IPS-18c (cell line): ENCODE measurements around the gene MTPN.

ENCODE experiments used
- H3K4me3 ChIP-seq: 2 replicates; pipeline ENCODE4 v1.7.0; 2013; ENCODE audit warnings: low read depth, mild to moderate bottlenecking, low read length, moderate library complexity; ENCODE audit not compliant: insufficient read depth
- H3K9me3 ChIP-seq: one replicate; pipeline ENCODE4 v1.6.1; 2013; ENCODE audit warnings: mild to moderate bottlenecking, low read length, moderate library complexity; ENCODE audit not compliant: control insufficient read depth, insufficient read depth

The MTPN gene

DNA sequence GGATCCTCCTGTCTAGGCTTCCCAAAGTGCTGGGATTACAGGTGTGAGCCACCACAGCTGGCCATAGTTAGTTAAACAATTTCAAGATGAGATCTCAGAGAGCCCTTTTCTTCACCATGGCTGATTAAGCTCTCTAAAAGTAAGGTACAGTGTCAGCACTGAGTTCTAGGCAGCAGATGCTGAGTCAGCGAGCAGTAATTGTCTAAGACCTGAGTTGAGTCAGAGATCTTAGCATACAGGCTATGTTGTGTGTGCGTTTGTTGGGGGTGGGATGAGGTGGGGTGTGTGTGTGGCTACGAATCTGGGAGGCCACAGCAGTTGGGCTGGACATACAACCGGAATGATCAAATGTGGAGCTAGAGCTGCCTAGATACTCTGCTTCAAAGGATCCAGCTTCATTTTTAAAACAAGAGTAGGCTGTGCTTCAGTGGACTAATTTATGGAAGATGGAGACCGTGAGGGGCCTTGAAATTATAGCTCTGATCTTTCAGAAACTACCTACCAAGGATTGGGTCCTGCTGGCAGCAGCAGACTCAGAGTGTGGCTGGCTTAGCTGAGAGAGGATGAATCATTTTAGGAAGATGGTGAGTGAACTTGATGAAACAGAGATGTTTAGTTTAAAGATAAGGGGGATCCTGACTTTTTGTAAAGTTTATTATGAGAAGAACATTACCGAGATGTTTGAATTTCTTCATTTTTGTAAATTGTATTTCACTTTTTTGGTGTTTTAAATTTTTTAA, 17.5 kb upstream of the MTPN start:
- Histone ChIP-seq H3K9me3 (no peaks in the 10 kb centered on the region), H3K4me3 (no peak overlapping the region)

DNA sequence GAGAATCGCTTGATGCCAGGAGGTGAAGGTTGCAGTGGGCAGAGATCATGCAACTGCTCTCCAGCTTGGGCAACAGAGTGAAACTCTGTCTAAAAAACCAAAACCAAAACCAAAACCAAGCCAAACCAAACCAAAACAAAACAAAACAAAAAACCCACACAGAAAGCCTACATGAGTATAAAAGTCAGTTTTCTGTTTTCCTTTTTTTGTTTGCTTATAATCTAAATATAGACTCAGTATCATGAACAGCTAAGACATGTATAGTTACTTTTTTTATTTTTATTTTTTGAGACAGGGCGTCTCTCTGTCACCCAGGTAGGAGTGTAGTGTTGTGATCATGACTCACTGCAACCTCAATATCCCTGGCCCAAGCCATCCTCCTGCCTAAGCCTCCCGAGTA, 16.8 kb upstream of the MTPN start:
- H3K9me3 ChIP-seq = no peaks in the 10 kb centered on the region
- H3K4me3 ChIP-seq = no peak overlapping the region

DNA sequence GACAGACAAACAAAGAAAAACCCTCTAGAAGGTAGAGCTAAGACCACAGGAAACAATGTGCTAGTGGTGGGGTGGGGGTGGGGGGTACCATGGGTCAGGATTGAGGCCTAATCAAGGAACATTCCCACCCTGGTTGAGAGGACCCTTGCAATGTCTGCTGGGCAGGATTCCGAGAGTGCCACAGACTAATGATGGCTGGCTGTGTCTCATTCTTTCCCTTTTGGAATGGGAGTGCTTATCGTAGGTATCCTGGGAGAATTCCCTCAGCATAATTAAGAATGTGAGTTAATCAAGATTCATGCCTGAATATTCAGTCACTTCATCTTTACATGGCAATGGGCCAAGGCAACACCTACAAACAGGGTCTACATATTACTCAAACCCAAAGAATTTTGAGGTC, 14.7 kb upstream of the MTPN start:
- H3K4me3 ChIP-seq = no peak overlapping the region
- no peaks in the 10 kb centered on the region for H3K9me3 ChIP-seq

DNA sequence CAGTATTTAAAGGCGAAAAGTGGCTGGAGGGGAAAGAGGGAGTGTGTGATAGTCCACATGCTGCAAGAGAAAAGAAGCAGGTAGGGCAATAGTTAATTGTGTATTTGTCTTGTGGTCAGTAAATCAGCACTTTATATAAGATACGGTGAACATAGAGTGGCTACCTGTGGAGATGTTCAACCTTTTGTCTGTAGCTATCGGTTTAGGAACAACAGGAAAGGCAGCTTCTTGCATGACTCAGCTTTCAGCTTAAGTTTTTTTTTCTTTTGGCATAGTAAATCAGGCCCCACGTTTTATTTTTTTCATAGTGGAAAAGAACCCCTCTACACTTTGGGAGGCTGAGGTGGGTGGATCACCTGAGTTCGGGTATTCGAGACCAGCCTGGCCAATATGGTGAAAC, 14.2 kb upstream of the MTPN start:
- no peaks in the 10 kb centered on the region for H3K9me3 ChIP-seq
- H3K4me3 ChIP-seq = no peak overlapping the region

DNA sequence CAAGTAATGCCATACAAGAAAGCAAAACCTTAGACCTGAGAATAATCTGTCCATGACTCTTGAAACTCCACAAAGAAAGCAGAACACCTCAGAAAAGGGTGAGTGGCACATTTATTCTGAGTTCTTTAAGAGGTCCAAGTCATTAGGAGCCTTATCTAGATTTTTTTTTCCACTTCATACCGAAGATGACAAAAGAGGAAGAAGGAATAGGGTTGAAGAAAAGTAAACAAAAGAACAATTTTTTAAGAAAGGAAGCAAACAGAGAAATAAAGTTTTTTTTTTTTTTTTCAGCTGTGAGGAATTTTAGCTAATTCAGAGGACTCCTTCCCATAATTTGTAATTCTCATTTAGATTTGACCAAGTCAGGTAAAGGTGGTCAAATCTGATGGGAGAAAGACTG, 13.1 kb upstream of the MTPN start:
- H3K4me3 ChIP-seq = no peak overlapping the region

DNA sequence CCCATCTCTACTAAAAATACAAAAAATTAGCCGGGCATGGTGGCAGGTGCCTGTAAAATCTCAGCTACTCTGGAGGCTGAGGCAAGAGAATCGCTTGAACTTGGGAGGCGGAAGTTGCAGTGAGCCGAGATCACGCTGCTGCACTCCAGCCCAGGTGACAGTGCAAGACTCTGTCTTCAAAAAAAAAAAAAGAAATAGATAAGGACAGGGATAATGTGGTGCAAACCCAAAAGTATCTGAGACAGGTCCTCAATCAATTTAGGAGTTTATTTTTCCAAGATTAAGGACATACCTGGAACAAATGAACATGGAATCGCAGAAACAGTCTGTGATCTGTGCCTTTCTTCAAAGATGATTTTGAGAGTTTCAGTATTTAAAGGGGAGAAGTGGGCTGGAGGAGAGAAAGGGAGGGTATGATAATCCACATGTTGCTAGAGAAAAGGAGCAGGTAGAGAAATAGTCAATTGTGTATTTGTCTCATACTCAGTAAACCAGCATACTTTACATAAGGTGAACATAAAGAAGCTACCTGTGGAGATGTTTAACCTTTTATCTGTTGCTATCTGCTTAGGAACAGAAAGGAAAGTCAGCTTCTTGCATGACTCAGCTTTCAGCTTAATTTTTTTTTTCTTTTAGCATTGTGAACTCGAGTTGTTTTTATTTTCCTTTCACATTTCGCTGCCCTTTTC, 4.9 kb upstream of the MTPN start:
- no peak overlapping the region for H3K4me3 ChIP-seq
- no peaks in the 10 kb centered on the region for H3K9me3 ChIP-seq

More for the DNA sequence above, 13.1 kb upstream of the MTPN start:
- H3K9me3 ChIP-seq = no peaks in the 10 kb centered on the region

DNA sequence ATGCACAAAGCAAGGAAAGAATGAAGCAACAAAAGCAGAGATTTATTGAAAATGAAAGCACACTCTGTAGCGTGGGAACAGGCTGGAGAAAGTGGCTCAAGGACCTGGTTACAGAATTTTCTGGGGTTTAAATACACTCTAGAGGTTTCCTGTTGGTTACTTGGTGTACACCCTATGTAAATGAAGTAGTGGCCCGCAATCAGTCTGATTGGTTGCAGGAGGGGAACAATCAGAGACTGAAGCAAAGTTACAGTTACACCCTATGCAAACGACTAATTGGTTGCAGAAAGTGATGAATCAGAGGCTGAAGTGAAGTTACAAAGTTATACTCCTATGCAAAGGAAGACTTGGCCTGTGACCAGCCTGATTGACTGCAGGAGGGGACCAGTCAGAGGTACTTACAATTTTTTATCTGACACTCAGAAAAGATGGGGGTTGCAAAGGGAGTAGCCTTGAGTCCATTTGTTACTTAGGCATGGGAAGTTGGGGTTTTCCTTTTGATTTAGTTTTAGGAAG, 3.6 kb upstream of the MTPN start:
- H3K9me3 ChIP-seq = no peaks in the 10 kb centered on the region
- no peak overlapping the region for H3K4me3 ChIP-seq

DNA sequence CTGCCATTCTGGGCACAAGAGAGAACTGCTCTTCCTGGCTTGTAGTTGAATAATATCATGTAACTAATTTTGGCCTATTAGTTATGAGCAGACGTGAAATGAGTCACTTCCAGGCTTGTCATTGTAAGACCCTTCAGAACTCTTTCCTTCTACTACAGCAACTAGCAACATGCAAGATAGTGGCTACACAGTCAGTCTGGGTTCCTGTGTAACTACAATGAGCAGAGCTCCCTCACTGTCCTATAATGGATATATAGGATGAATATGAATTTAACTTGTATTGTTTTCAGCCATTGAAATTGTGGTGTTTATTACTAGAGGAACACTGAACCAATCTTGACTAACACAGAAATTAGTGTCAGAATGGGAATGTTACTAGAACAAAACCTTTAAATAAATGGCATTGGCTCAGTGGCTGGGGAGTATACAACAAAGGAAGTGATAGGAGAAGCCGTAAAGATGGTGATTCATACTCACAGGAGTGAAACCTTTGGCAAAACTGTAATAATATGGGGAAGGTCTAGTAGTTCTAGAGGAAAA, 2.9 kb upstream of the MTPN start:
- no peak overlapping the region for H3K4me3 ChIP-seq
- no peaks in the 10 kb centered on the region for H3K9me3 ChIP-seq

DNA sequence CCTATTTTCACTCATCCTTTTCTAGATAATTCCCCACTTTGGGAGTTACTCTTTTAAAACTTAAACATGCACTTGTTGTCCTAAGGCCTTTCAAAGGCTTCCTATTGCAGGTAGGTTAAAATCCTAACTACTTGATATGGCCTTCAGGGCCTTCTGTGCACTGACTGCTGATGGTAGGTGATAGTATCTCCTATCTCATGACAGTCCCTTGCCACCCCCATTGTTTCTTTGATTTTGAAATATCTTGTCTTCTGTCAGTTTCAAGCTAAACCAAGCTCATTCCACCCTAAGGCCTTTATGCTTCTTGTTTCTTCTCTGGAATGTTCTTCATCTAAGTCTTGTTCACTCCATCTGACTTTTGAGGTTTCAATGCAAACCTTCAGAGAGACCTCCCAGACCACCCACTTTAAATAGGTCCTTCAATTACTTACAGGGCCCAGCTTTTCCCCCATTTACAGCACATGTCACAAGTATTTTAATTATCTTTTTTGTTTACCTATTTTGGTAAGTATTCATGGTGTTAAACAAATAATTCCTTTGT, 2.4 kb upstream of the MTPN start:
- H3K4me3 ChIP-seq = no peak overlapping the region
- H3K9me3 ChIP-seq = no peaks in the 10 kb centered on the region

DNA sequence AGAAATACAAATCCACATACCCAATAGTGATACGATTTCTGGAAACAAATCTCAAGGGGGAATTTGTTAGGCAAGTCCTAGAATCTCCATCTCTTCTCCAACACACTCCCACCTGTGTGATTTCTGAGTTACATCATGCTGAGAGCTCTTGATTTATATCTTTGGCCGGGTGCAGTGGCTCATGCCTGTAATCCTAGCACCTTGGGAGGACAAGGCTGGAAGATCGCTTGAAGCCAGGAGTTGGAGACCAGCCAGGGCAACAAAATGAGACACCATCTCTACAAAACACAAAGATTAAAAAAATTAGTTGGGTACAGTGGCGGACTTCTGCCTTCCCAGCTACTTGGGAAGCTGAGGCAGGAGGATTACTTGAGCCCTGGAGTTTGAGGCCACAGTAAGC, 1.5 kb upstream of the MTPN start:
- Histone ChIP-seq H3K9me3 (no peaks in the 10 kb centered on the region), H3K4me3 (no peak overlapping the region)

DNA sequence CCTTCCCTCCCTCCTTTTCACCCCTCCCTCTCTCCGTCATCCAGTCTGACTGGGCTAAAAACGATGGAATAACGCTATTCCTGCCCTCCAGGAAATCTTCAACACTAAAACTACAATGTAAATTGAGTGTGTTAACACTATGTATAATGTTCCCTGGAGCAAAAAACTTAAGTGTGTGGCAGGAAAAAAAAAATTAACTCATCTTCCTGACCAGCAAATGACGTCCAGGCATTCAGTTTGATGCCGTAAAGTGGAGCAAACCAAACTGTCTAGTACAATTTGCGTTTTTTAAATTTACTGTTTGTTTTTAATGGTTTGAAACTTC, 545 bp upstream of the MTPN start:
- Histone ChIP-seq H3K4me3 (peak overlapping the region; percentile 94), H3K9me3 (no peaks in the 10 kb centered on the region)

DNA sequence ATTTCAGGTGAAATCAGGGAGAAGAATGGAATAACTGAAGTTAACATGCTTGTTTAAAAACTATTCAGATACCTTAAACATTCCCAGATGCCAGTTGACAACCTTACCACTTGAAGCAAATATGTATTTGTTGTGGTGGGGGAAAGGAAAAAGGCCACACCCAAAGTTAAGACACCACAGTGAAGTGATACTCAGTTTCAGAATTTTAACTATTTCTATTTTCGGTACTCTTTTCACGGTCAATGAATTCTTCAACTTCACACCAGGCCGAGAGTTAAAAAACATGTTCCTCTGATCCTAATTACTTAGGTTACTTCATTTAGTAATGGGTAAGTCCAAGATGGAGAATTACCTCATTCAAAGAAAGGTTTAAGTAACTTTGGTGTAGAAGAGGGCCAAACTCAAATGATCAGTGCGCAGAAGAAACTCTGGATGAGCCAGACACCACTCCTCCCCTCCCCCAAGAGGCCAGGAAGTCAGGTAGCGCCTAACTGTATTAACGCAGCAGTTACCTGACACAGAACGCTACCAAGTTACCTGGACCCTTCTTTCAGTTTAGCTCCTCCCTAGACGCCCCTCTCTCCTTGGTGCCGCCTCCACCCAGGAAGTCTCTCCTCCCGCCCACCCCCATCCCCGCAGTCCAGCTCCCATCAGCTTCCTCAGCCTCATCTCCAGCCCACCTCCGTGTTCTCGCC, 700 bp downstream of the MTPN start:
- Histone ChIP-seq H3K9me3 (no peaks in the 10 kb centered on the region), H3K4me3 (peak overlapping the region; percentile 94)

DNA sequence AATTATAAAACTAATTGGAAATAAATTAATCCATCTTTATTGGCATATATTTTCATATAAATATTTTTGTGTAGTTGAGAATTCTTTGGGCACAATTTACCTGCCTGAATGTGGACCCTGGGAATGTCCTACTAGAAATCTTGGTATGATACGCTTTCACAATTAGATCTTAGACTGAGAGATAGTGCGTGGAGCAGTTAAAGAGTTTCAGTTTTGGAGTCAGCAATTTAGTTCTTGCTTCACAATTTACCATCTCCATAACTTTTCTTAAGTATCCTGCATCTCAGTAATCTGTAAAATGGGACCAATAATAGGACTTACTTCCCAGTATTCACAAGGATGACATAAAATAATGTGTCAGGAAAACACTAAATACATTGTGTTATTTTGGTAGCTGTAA, 2.0 kb downstream of the MTPN start:
- Histone ChIP-seq H3K9me3 (no peaks in the 10 kb centered on the region), H3K4me3 (no peak overlapping the region)

DNA sequence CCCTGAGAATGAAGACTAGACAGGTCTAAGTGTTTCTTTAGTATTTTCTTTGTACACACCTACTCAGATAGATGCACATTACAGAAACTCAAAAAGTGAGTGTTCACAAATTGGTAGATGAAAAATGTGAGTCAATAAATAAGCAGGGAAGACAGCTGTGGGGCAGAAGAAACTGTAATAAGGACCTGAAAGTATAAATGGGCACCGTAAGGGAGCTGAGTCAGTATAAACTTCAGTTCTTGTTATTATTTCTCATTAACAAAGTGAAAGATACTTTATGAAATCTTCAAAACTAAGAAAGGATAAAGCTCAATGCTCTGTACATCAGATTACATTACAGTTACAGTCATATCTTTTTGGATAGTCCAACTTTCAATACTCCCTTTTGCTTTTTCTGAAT, 2.5 kb downstream of the MTPN start:
- no peaks in the 10 kb centered on the region for H3K9me3 ChIP-seq
- no peak overlapping the region for H3K4me3 ChIP-seq

DNA sequence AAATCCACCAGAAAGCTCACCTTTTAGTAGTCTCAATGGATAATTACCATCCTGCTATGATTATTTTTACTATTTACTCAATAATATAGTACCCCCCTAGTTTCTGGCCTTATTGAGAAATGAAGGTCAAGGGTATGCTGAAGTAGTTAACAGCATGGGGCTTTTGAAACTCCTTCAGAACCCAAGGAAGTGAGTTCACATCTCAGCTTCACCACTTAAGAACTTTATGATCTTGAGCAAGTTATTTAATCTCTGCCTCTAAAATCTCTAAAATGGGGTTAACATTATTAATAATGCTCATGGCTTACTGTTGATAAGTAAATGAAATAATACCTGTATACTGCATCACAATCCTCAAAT, 5.8 kb downstream of the MTPN start:
- Histone ChIP-seq H3K9me3 (no peaks in the 10 kb centered on the region), H3K4me3 (no peak overlapping the region)

DNA sequence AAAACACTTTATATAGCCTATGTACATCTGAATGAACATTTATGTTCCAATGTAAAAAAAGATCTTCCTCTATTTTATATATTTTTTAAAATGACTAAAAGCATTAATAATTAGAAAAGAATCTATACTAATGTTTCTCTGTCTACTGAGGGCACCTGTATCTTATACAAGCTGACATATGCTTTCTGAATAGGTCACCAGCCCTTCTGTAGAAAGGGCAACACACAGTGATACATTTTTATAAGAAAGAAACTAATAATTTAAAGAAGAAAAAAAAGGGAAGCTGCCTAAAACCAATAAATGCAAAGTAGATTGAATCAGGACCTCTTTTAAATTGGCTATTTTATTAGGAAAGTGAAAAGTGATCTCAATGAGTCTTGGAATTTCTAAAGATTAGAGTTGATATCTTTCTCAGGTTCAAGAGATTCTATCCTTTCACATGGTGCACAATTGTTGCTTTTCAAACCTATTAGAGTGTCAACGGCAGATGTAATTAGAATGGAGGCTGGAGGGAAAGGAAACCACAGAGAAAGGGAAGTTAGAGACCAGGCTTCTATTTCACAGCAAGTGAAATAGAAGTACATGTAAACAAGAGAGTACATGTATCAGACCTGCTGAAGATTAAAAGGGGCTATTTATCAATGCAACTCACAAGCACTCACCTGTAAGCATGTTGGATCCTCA, 6.3 kb downstream of the MTPN start:
- Histone ChIP-seq H3K9me3 (no peaks in the 10 kb centered on the region), H3K4me3 (no peak overlapping the region)

DNA sequence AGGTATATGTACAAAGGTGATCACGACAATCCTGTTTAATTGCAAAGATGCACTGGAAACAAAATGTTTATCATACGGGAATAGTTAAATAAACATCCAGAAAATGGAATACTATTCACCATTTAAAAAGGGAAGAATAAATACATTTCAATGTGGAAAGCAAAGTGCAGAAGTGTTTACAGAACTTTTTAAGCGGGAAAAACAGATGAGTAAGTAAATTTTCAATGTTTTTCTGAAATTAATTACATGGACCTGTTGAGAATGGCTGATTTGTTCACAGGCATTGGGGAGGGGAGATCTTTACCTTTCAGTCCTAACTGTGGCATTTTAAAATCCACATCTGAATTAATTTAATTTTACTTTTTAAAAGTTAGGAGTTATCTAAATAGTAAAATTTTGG, 7.1 kb downstream of the MTPN start:
- no peaks in the 10 kb centered on the region for H3K9me3 ChIP-seq
- H3K4me3 ChIP-seq = no peak overlapping the region
